WI38 (cell line): ENCODE data around the gene FXR2.
"Not testable (repeated sequence)": the region's sequence is repeated elsewhere in the genome, so short reads cannot be mapped to it uniquely, and the experiment has no call there.

Experiments used
- H3K4me3 ChIP-seq: 2 replicates; pipeline ENCODE4 v1.5.1; 2011; ENCODE audit warnings: low read depth, mild to moderate bottlenecking, control low read depth, low read length
- TF ChIP-seq, protein P1 (sequence below): IDR thresholded peaks from 2 replicates; pipeline ENCODE4 v1.5.1; 2012; ENCODE audit warnings: low read depth, mild to moderate bottlenecking, control low read depth, low read length

FXR2 gene

DNA sequence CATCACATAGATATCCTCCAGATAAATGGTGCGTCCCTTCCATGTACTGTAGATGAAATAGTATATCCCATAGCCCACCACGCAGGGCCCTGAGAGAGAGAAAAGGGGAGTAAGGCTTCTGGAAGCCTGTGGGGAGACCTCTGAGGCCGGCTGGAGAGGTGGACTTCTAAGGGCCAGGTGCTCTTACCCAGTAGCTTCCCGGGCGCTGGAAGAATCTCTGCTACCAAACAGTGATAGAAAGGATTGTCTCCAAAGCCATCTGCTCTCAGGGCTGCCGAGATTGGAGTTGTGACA, 12.2 kb upstream of the FXR2 start:
- TF ChIP-seq, protein P1, sequence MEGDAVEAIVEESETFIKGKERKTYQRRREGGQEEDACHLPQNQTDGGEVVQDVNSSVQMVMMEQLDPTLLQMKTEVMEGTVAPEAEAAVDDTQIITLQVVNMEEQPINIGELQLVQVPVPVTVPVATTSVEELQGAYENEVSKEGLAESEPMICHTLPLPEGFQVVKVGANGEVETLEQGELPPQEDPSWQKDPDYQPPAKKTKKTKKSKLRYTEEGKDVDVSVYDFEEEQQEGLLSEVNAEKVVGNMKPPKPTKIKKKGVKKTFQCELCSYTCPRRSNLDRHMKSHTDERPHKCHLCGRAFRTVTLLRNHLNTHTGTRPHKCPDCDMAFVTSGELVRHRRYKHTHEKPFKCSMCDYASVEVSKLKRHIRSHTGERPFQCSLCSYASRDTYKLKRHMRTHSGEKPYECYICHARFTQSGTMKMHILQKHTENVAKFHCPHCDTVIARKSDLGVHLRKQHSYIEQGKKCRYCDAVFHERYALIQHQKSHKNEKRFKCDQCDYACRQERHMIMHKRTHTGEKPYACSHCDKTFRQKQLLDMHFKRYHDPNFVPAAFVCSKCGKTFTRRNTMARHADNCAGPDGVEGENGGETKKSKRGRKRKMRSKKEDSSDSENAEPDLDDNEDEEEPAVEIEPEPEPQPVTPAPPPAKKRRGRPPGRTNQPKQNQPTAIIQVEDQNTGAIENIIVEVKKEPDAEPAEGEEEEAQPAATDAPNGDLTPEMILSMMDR, result no peak
- H3K4me3 ChIP-seq, result peak overlapping the region; percentile 86

DNA sequence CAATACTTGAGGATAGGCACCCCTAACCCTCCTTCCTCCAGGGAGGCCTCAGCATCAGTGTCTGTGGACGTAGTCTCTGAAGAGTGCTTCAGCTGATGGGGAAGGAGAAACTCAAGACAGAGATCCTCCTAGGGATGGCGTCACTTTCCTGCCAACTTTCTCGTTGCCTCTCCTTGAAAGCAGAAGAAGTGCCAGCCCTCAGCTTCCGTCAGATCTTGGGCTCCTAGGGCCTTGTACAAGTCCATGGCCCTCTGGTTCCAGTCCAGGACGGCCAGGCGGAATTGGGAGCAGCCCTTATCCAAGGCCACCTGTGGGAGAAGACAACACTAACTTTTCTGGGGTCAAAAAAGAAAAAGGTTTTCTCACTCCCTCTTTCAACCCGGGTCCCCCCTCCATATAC, 11.6 kb upstream of the FXR2 start:
- no peak overlapping the region; the same call in 1 of the 2 replicates for H3K4me3 ChIP-seq
- TF ChIP-seq, protein P1, result no peak

DNA sequence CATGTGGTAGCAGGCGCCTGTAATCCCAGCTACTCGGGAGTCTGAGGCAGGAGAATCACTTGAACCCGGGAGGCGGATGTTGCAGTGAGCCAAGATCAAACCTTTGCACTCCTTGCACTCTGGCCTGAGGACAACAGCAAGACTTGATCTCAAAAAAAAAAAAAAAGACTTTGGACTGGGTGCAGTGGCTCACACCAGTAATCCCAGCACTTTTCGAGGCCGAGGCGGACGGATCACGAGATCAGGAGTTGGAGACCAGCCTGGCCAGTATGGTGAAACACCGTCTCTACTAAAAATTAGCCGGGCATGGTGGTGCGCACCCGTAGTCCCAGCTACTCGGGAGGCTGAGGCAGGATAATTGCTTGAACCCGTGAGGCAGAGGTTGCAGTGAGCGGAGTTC, 11.1 kb upstream of the FXR2 start:
- H3K4me3 ChIP-seq, result not testable (repeated sequence)

DNA sequence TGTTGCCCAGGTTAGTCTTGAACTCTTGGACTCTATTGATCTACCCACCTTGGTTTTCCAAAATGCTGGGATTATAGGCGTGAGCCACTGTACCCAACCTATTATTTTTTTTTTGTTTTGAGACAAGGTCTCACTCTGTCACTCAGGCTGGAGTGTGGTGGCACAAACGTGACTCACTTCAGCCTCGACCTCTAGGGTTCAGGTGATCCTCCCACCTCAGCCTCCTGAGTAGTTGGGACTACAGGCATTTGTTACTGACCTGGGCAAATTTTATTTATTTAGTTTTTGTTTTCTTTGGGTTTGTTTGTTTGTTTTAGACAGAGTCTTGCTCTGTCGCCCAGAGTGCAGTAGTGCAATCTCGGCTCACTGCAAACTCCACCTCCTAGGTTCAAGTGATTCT, 9.0 kb upstream of the FXR2 start:
- TF ChIP-seq, protein P1, result no peak
- no peak overlapping the region for H3K4me3 ChIP-seq

DNA sequence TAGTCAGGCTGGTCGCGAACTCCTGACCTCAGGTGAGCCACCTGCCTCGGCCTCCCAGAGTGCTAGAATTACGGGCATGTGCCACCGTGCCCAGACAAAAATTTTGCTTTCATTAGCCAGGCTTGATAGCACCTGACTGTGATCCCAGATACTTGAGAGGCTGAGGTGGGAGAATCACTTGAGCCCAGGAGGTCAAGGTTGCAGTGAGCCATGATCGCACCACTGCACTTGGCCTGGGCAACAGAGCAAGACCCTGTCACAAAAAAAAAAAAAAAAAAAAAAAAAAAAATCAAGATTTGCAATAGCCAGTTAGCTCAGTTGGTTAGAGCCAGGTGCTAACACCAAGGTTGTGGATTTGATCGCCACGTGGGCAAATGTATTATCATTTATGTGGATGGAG, 6.1 kb upstream of the FXR2 start:
- TF ChIP-seq, protein P1, result no peak
- no peak overlapping the region for H3K4me3 ChIP-seq

DNA sequence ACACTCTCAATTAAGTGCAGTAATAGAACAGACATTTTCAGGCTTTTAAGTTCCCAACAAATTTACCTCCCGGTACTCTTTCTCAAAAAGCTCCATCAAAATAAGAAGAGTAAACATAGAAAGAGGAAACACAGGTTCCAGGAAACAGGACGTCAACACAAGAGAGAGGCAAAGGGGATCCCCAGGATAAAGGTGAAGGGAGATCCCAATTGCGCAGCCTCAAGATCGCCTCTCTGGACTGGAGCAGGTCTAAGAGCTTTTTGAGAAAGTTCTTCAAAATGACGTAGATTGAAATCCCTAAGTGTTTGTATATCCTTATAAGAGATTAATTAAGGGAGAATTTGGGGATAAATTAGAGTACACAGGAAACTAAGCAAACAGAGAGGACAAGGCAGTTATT, 3.9 kb upstream of the FXR2 start:
- H3K4me3 ChIP-seq, result no peak overlapping the region
- TF ChIP-seq, protein P1, result no peak

DNA sequence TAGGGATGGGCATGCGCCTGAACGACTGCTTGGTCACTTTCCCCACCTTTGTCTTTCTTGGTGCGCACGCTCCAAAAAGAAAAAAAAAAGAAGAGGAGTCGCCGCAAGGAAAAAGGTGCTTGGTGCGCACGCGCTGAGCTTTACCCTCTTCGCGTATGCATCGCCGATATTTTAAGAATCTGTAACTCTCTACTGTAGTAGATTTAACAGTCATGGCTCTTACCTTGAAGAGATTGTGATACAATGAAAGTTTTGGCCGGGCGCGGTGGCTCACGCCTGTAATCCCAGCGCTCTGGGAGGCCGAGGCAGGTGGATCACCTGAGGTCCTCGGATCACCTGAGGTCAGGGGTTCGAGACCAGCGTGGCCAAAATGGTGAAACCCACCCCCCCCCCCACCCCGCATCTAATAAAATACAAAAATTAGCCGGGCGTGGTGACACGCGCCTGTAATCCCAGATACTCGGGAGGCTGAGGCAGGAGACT, 609 bp upstream of the FXR2 start:
- TF ChIP-seq, protein P1, result no peak

DNA sequence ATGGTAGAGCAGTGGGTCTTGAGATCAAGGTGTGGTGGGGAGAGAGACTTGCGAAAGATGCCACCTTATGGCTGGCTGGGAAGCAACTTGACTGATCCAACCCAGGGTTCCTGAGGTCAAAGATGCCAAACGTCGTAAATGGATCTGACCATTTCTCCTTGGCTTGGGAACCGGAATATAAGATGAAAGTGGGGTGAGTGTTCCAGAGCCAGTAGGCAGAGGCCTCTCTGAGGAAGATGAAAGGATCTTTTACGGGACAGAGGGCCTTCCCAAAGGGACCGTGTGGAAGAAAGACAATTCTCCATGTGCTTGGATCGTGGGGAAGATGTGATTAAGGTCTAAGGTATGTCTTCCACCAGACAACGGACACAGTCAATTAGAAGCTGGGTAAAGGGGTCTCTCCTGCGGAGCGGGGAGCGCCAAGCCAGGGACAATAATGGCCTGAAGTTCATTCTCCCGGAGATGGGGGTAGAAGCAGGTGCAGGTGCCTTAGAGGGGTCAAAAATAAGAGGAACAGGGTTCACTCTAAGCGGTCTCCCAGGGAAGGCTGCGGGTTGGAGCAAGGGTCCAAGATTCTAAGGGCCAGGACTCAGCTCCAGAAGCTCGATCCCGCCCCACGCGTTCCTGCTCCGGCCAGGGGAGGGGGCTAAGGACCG, 800 bp downstream of the FXR2 start:
- peak overlapping the region; percentile 89 for H3K4me3 ChIP-seq
- TF ChIP-seq, protein P1, result no peak

More for the DNA sequence above, 609 bp upstream of the FXR2 start:
- H3K4me3 ChIP-seq, result peak overlapping the region; percentile 53
